LNCAP (cell line): ENCODE measurements around the gene PTPRN2.

Experiments
- TF ChIP-seq, protein P1 (sequence below): fragments of 450-650 bp; IDR thresholded peaks from 2 replicates; pipeline ENCODE4 v1.5.1; 2017; ENCODE audit warnings: mild to moderate bottlenecking

The PTPRN2 gene

DNA sequence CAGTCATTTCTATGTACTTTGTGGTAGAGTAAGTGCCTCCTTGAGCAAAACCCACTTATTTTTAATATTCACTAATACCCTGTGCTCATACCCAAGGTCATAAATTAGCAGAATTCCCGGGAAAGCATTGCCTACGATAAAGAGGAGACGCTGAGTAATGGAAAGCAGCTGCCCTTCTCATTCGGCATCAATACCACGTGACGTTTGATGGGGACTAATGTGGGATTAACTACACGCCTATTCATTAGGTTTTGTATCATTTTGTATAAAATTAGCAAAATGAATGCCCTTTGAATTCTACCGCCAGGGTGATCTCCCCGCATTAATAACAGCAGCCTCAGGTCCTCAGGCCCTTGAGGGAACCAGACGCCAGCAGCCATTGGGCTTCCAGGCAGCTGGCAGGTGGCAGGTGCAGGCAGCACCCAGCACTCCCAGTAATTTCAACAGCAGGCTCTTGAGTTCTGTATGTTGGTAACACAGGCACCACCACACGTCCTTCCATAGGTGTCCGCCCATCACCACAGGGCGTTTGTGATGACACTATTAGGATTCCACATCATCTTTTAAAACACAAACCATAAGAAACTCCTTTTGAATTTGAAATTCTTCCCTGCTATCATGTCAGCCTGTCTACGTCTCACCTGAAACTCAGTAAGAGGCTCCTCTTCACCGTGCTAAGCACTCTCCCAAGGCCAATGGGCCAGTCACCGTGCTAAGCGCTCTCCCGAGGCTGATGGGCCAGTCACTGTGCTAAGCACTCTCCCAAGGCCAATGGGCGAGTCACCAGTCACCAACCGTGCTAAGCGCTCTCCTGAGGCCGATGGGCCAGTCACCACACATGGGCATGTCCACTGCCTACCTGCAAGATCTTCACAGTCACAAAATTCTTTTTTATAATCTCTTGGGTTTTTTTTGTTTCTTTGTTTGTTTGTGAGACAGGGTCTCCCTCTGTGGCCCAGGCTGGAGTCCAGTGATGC is 509.4 kb downstream of the PTPRN2 start:
- TF ChIP-seq, protein P1, sequence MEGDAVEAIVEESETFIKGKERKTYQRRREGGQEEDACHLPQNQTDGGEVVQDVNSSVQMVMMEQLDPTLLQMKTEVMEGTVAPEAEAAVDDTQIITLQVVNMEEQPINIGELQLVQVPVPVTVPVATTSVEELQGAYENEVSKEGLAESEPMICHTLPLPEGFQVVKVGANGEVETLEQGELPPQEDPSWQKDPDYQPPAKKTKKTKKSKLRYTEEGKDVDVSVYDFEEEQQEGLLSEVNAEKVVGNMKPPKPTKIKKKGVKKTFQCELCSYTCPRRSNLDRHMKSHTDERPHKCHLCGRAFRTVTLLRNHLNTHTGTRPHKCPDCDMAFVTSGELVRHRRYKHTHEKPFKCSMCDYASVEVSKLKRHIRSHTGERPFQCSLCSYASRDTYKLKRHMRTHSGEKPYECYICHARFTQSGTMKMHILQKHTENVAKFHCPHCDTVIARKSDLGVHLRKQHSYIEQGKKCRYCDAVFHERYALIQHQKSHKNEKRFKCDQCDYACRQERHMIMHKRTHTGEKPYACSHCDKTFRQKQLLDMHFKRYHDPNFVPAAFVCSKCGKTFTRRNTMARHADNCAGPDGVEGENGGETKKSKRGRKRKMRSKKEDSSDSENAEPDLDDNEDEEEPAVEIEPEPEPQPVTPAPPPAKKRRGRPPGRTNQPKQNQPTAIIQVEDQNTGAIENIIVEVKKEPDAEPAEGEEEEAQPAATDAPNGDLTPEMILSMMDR = no peak

DNA sequence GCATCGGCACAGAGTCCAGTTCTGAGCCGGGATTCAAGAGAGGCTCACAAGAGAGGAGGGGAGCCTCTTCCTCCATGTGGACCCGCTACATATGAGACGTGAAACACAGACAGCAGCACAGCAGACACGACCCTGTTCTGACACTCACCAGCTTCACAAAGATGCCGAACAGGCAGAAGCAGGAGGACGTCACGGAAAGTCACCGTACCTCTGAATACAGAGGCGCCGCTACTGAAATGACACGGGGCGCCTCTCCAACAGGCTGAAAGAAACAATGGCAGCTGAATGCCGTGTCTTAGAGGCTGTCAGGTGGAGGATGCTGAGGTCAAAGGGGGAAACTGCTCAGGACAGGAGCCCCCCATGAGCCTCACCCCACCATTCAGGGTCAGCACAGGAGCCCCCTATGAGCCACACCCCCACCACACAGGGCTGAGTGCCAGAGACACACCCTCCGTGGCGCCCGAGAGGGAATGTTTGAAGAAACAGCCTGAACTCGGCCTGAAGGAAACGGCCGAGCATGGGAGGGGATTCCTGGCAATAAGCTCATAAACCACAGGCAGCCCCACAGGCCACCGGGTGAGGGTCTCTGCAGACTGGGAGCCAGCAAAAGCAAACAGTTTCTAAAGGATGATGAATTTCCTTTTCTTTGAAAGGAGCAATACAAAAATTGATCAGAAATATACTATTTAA is 510.3 kb downstream of the PTPRN2 start:
- TF ChIP-seq, protein P1 = no peak

DNA sequence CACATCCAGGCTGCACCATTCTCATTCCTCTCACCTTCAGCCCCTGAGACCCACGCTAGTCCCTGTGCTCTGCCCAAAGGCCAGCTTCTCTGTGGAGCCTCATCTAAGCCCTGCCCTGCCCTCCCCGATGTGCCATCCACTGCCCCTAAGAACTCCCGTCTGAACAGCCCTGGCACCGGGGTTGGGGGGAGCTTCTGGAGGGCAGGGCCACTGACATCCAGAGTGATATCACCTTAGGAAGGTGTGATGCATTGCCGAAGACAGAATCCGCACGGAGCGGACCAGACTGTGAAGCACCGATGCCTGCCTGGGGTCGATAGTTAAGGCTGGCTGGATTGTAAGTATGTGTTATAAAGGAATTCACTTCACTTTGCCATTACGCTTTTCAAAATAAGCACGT is 511.0 kb downstream of the PTPRN2 start:
- TF ChIP-seq, protein P1 = no peak

DNA sequence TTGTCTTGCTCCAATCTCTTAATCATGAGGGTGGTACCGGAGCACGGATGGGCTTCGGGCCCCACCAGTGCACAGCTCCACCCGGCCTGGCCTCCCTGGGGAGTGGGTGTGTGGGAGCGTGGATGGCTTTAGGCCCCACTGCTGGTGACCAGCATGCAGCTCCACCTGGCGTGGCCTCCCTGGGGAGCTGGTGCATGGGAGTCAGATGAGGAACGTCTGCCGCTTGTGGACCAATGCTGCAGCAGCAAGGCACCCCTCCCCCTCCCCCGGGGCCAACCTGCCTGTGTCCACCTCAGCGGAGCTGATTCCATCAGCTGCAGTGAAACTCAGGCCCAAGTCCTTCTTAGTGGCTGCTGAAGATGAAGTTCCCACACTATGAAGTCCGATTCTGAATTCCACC is 511.4 kb downstream of the PTPRN2 start:
- TF ChIP-seq, protein P1 = no peak

DNA sequence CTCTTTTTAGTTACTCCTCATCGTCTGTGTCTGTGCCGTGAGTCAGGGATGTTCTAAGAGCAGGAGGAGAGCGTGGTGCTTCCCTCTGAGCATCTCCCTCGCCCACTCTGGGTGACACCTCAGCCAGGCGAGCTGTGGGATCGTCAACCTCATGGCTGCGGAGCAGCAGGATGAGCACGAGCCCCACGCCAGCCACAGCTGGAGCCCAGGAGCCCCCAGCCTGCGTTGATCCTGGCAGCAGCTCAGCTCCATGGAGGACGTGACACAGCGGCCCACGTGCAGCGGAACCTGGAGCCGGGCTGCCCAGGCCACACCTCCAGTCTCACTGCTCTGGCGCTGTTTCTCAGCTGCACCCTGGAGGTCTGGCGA is 512.0 kb downstream of the PTPRN2 start:
- TF ChIP-seq, protein P1 = no peak

DNA sequence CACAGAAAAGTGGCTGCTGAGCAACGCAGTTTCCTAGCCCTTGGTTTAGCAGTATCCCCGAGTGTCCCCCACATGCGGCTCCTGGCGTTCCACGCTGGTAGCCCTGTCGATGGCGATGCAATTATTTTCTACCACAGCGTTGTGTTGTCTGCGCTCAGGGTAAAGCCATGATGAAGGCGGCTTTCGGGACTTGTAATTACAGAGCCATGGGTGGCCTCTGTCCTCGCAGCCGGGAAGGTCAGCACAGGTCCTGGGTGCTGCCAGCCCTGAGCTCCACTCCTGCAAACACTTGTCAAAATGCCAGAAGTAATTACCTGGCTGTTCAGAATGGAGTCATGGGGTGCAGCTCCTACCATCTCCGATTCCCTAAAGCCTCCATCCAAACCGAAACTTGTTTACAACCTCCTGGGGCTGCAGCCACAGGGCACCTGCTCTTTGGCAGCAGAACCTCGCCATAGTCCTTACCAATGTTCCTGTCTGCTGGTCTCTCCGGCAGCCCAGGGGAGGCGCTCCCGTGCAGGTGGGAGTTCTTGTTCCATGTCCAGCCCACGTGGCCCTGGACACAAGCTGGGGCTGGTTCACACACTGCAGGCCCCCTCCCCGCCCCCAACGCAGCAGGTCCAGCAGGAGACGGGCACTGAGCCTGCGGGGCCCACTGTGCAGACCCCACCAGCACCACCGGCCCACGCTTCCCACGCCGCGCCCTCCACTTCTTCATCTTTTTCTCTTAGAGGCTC is 512.6 kb downstream of the PTPRN2 start:
- TF ChIP-seq, protein P1 = no peak
